HG03108 (cell line): Measurements from ENCODE around the gene XKRX.

Experiments used
- ATAC-seq: cut with Tn5 transposase; IDR thresholded peaks from one replicate; pipeline ENCODE4 v1.9.1; 2021; ENCODE audit warnings: moderate library complexity; ENCODE audit not compliant: unreplicated experiment

Gene XKRX

GRCh38 chrX:100895365-100896075 lies 33.2 kb downstream of the XKRX start:
- peak; percentile 52 for ATAC-seq

DNA sequence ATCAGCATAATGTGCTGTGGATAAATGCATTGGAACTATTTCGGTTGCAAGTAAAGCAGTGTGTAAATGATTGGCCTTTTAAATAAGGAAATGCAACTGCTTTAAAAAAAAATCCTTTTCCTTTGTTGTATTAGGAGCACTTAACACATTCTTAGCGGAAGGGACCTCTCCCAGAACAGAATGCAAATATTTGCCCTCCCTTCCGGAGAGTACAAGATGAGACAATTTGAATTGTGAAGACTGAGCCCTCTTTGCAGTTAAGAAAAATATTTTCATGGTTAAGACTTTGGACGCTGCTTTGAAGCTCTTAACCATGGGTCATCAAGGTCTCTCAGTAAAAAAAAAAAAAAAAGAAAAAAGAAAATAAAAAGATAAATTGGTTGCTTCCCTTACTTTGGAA lies 45.1 kb downstream of the XKRX start:
- no peak for ATAC-seq

DNA sequence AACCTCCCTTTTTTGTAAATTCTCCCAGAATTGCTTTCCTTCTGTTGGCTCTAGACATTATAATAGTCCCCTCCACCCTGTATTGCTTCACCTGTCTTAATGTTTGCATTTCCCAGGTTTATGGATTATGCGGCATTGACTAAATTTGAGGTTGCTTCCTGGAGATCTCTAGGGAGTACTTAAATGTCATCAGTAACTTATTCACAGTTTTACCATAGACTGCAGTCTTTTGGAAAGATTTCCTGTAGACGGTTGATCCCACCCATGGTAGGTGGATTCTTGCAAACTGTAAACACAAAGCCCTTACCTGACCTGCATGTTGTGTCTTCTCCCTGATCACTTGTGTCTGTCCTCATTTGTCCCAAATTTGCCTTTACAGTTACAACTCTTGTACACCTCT lies 48.3 kb downstream of the XKRX start:
- no peak for ATAC-seq

DNA sequence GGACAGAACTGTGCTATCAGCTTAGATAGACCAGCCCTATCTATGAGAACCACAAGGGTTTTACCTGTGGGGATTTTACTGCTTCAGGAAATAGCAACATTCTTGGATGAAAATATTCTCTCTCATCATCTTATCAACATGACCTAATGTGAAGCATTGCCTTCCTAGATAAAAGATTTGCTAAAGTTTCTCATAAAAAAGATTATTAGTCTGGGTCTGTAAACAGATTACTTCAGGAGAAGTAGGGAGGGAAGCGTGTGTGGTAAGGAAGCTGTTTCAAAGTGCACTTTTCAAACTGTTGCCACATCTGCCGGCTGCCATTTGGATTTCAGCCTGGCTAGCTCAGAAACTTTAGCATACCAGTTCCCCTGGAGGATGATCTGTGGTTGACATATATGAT lies 54.4 kb downstream of the XKRX start, which contains the start of gene NOX1:
Gene NOX1, minus strand, starts transcription at position 35 of the 400 bp plus-strand sequence. CDS start 220 bp downstream, outside the sequence.
- ATAC-seq = no peak

- ATAC-seq = no peak
Observed at GRCh38 chrX:100871594-100872560, 56.8 kb downstream of the XKRX start.

- no peak for ATAC-seq
Observed at GRCh38 chrX:100870527-100870926, 58.2 kb downstream of the XKRX start.

GRCh38 chrX:100868273-100868672 lies 60.4 kb downstream of the XKRX start:
- ATAC-seq = no peak

GRCh38 chrX:100864657-100865391 lies 63.9 kb downstream of the XKRX start:
- ATAC-seq = no peak
